PC-9 (cell line): Measurements from ENCODE around the gene SLC35D2. TPM values are rescaled to one million over a fixed set of nuclear protein-coding genes. Genes with fewer than 3 reads are reported as not detected.

Source experiments
- Bru-seq: library from RNA; stranded (reverse); fragments of 400-500 nt; gene quantifications from one replicate; lab custom pipeline; 2021; lab: Mats Ljungman, UMichigan
- BruChase-seq, 2 experiments: library from RNA; stranded (reverse); fragments of 400-500 nt; gene quantifications; one replicate each; lab custom pipeline; 2021; lab: Mats Ljungman, UMichigan
- BruUV-seq: library from RNA; stranded (reverse); fragments of 400-500 nt; replicated peaks from 2 replicates; lab custom pipeline; 2021; lab: Mats Ljungman, UMichigan
- CTCF ChIA-PET: fragments of 300-600 bp; sonication (Branson Sonifier 250); formaldehyde crosslinking; loops from one replicate; lab custom pipeline; 2022; ENCODE audit warnings: antibody characterized with exemption; lab: Charles Lee
- POLR2A ChIA-PET: fragments of 300-600 bp; sonication (Branson Sonifier 250); formaldehyde crosslinking; loops from one replicate; lab custom pipeline; 2022; ENCODE audit warnings: antibody characterized with exemption; ENCODE audit not compliant: unreplicated experiment; lab: Charles Lee
- DNase-seq, 2 experiments: peaks; one replicate each; pipeline versions ENCODE4 v3.0.0 to v3.0.0-alpha.2; 2015 to 2022; ENCODE audit warnings: mixed read lengths in 1 of 2
- H2AFZ ChIP-seq: fragments of 200-600 bp; sonication (generic); 2 replicates; pipeline ENCODE4 v1.8.1; 2017; ENCODE audit warnings: antibody characterized with exemption
- H3F3A ChIP-seq: fragments of 200-600 bp; sonication (generic); 2 replicates; pipeline ENCODE4 v1.8.1; 2017; ENCODE audit warnings: antibody characterized with exemption, mild to moderate bottlenecking, low read depth; ENCODE audit not compliant: insufficient read depth
- H3K27ac ChIP-seq: fragments of 200-600 bp; sonication (generic); 2 replicates; pipeline ENCODE4 v1.6.1; 2016; ENCODE audit warnings: mixed run types
- H3K27me3 ChIP-seq: fragments of 200-600 bp; sonication (generic); 2 replicates; pipeline ENCODE4 v1.6.1; 2016; ENCODE audit warnings: low read depth, mixed run types; ENCODE audit not compliant: insufficient read depth
- H3K36me3 ChIP-seq: fragments of 200-600 bp; sonication (generic); 2 replicates; pipeline ENCODE4 v1.6.1; 2016; ENCODE audit warnings: low read depth, mixed run types
- H3K4me1 ChIP-seq: fragments of 200-600 bp; sonication (generic); replicated peaks from 2 replicates; pipeline ENCODE4 v1.6.1; 2016; ENCODE audit warnings: mixed run types; ENCODE audit not compliant: insufficient read depth
- H3K4me2 ChIP-seq: fragments of 200-600 bp; sonication (generic); 2 replicates; pipeline ENCODE4 v1.6.1; 2017; ENCODE audit warnings: mixed run types
- H3K4me3 ChIP-seq: fragments of 200-600 bp; sonication (generic); 2 replicates; pipeline ENCODE4 v1.6.1; 2016; ENCODE audit warnings: mixed run types
- H3K79me2 ChIP-seq: fragments of 200-600 bp; sonication (generic); 2 replicates; pipeline ENCODE4 v1.6.1; 2017; ENCODE audit warnings: low read depth, mixed run types
- H3K9me2 ChIP-seq: fragments of 200-600 bp; sonication (generic); 2 replicates; pipeline ENCODE4 v1.8.1; 2017; ENCODE audit warnings: mild to moderate bottlenecking; ENCODE audit not compliant: insufficient read depth
- H3K9me3 ChIP-seq: fragments of 200-600 bp; sonication (generic); 2 replicates; pipeline ENCODE4 v1.8.1; 2016; ENCODE audit warnings: low read depth; ENCODE audit not compliant: insufficient read depth
- H4K20me1 ChIP-seq: fragments of 200-600 bp; sonication (generic); 2 replicates; pipeline ENCODE4 v1.8.1; 2017; ENCODE audit not compliant: insufficient read depth
- EZH2 ChIP-seq: fragments of 200-600 bp; sonication (generic); IDR thresholded peaks from 2 replicates; pipeline ENCODE4 v1.8.0; 2017; ENCODE audit warnings: antibody characterized with exemption, low read depth
- intact Hi-C: fragments of 100-400 bp; cut with micrococcal nuclease; formaldehyde crosslinking; loops from one replicate; pipeline ENCODE4 v1.10.0; 2022; ENCODE audit not compliant: unreplicated experiment
- long read RNA-seq: library from polyadenylated mRNA; stranded (forward); transcript quantifications from one replicate; pipeline ENCODE4 v2.0.0, GENCODE V29; 2022
- total RNA-seq: library from RNA; stranded (reverse); gene quantifications from 2 replicates; pipeline ENCODE4 v1.2.3, GENCODE V29; 2021
- TF ChIP-seq, protein P1 (sequence below): fragments of 200-600 bp; sonication (generic); conservative IDR thresholded peaks from 2 replicates; pipeline ENCODE4 v1.6.1; 2017; ENCODE audit warnings: mixed run types, antibody characterized with exemption, mild to moderate bottlenecking, moderate library complexity

SLC35D2 gene
- 27.6 and 34.4 TPM in 2 replicates for total RNA-seq
- Bru-seq, nascent RNA = percentile 69 among the genes with signal in this experiment
- BruChase-seq, experiment 1, labeled RNA remaining after a 2-hour chase = percentile 74 among the genes with signal in this experiment
- percentile 61 among the genes with signal in this experiment for BruChase-seq, experiment 2, labeled RNA remaining after a 6-hour chase
- long read RNA-seq, transcript SLC35D2-201 (12 exons, 1,626 nt) = major isoform, 28 of 63 reads
- long read RNA-seq, partial matches to known transcripts = 9 of 63 reads
- long read RNA-seq, other reads (novel, unspliced or antisense) = 23 of 63 reads

DNA sequence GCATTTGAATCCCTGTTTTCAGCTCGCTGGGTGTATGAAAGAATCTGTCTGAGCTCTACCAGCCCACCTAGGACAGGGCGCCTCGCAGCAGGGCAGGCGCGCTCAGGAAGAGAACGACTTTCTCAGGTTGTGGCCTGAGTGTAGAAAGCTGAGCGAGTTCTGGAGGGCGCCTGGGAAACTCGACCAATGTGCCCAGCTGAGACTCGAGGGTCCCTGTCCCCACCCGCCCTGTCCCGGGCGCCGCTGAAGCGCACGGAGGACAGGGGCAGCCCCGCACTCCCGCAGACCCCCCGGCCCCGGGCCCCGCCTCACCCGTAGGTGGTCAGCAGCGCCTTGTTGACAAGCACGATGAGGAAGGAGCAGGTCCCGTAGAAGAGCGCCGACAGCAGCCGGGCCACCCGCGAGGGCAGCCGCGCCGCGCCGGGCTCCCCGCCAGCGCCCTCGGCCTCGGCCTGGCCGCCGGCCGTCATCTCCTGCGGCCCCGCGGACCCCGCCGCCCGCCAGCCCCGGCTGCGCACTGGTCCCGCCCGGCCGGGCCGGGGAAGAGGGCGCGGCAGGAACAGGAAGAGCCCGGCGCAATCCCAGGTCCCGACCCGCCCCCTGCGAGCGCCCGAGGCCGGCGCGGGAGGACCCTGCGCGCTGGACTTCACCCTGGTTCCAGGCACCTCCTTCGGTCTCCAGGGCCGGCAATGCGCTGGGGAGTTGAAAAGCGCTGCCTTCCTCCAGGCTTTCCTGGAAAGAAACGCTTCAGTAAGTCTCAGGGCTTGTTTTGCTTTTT, at the start of gene SLC35D2:
Gene SLC35D2, minus strand, starts transcription at position 547 of the 778 bp plus-strand sequence. Its CDS starts 77 bp downstream, at position 470.
- 0 out of 2 replicates have a peak, but pooled peaks cover 12% of the 10 kb centered on the region for H3K79me2 ChIP-seq
- peak within 1 kb of the TSS; percentile 36 for H3K27ac ChIP-seq
- H3K36me3 ChIP-seq = peaks cover 14% of the 10 kb centered on the region; the same call in 1 of the 2 replicates
- H3K27me3 ChIP-seq = no peaks in the 10 kb centered on the region
- H3F3A ChIP-seq = peaks cover 22% of the 10 kb centered on the region
- peak within 1 kb of the TSS; percentile 58 for H3K4me3 ChIP-seq
- ChIA-PET POLR2A (interaction anchor here (0.6 to 0.7 kb wide), 3 partner anchors 11 to 1088 kb away, joined by 3 to 4 read pairs (median 3); no protein-coding TSS in a partner anchor), CTCF (interaction anchor here (0.6 to 1.0 kb wide), 3 partner anchors 8 to 44 kb away, joined by 3 to 4 read pairs (median 4); no protein-coding TSS in a partner anchor)
- peaks cover 19% of the 10 kb centered on the region for H3K4me1 ChIP-seq
- BruUV-seq = no TSS peak
- H2AFZ ChIP-seq = peak within 1 kb of the TSS; percentile 99
- TF ChIP-seq EZH2 = no peak
- TF ChIP-seq, protein P1, sequence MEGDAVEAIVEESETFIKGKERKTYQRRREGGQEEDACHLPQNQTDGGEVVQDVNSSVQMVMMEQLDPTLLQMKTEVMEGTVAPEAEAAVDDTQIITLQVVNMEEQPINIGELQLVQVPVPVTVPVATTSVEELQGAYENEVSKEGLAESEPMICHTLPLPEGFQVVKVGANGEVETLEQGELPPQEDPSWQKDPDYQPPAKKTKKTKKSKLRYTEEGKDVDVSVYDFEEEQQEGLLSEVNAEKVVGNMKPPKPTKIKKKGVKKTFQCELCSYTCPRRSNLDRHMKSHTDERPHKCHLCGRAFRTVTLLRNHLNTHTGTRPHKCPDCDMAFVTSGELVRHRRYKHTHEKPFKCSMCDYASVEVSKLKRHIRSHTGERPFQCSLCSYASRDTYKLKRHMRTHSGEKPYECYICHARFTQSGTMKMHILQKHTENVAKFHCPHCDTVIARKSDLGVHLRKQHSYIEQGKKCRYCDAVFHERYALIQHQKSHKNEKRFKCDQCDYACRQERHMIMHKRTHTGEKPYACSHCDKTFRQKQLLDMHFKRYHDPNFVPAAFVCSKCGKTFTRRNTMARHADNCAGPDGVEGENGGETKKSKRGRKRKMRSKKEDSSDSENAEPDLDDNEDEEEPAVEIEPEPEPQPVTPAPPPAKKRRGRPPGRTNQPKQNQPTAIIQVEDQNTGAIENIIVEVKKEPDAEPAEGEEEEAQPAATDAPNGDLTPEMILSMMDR = no peak
- peak; percentile 54 to 78 for DNase-seq
- no peaks in the 10 kb centered on the region for H3K9me3 ChIP-seq
- H3K9me2 ChIP-seq = no peaks in the 10 kb centered on the region
- H3K4me2 ChIP-seq = peak within 1 kb of the TSS; percentile 98
- H4K20me1 ChIP-seq = no peaks in the 10 kb centered on the region
- intact Hi-C loops = loop anchor here (1.0 to 5.0 kb wide), 3 partner anchors 11 to 57 kb away; partner anchors contain the start of gene ZNF367

DNA sequence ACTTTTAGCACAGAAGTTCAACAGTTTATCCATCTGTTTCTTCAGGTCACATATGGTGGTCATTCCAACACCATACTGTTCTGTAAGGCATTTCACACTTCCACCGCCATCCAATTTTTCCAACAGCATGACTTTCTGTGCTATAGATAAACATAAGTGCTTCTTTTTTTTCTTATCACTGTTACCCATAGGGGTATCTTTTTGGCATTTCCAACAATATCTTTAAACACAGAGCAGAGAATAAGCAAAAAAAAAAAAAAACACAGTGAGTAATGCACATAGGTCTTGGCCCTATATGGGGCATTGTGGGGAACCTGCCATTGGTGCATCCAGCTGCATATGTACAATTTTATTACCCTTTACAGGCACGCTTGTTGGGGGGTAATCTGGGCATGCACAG, 46.9 kb upstream of the SLC35D2 start:
- no peaks in the 10 kb centered on the region for H3K79me2 ChIP-seq
- TF ChIP-seq EZH2 = no peak
- TF ChIP-seq, protein P1 = no peak
- intact Hi-C loops = no loop called here

DNA sequence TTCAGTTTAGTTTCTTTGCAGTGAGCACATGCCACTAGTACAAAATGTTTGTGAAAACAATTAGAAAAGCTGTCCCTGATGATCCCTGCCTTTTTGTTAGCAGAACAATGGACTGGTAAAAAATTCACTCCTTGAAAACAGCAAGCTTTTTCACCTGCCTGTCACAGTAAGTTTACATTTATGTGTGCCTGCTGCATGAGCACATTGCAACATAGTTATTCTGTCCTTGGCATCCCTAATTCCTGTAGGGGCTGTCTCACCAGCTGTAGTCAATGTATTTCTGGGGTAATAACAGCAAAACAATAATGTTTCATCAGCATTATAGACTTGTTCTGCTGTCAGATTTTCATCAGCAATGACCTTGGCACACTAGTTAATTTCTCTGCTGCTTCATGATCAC, 46.2 kb upstream of the SLC35D2 start:
- Histone ChIP-seq H3K4me3 (no peak overlapping the region), H3K4me1 (no peaks in the 10 kb centered on the region), H3K4me2 (no peak overlapping the region), H3K9me2 (no peaks in the 10 kb centered on the region), H3K9me3 (no peaks in the 10 kb centered on the region), H3K27me3 (no peaks in the 10 kb centered on the region), H2AFZ (no peak overlapping the region), H3K79me2 (no peaks in the 10 kb centered on the region), H4K20me1 (no peaks in the 10 kb centered on the region), H3F3A (peaks cover 4% of the 10 kb centered on the region; the same call in 1 of the 2 replicates), H3K36me3 (no peaks in the 10 kb centered on the region), H3K27ac (no peak overlapping the region)
- TF ChIP-seq, protein P1 = no peak
- no peak for TF ChIP-seq EZH2
- DNase-seq = no peak
- ChIA-PET CTCF (no interaction called here), POLR2A (interaction anchor here (0.7 kb wide), 1 partner anchor 256 kb away, joined by 6 read pairs; no protein-coding TSS in a partner anchor)
- BruUV-seq = no TSS peak
- intact Hi-C loops = no loop called here

More for the DNA sequence above, 46.9 kb upstream of the SLC35D2 start:
- no peaks in the 10 kb centered on the region for H3K4me1 ChIP-seq
- no peaks in the 10 kb centered on the region for H3K9me3 ChIP-seq
- POLR2A ChIA-PET = no interaction called here
- no peak overlapping the region for H3K27ac ChIP-seq
- no TSS peak for BruUV-seq
- H3F3A ChIP-seq = peaks cover 4% of the 10 kb centered on the region; the same call in 1 of the 2 replicates
- no peaks in the 10 kb centered on the region for H4K20me1 ChIP-seq
- CTCF ChIA-PET = no interaction called here
- H3K36me3 ChIP-seq = no peaks in the 10 kb centered on the region
- no peaks in the 10 kb centered on the region for H3K27me3 ChIP-seq
- no peak overlapping the region for H3K4me3 ChIP-seq
- no peaks in the 10 kb centered on the region for H3K9me2 ChIP-seq
- DNase-seq = no peak
- H3K4me2 ChIP-seq = no peak overlapping the region
- H2AFZ ChIP-seq = no peak overlapping the region
